Ishikawa (cell line): ENCODE measurements around the gene COL25A1.

ENCODE experiments used
- CEBPB ChIP-seq: IDR thresholded peaks from 2 replicates; pipeline ENCODE4 v1.6.1; 2012
- EP300 ChIP-seq: IDR thresholded peaks from 2 replicates; pipeline ENCODE4 v1.6.1; 2012; ENCODE audit warnings: borderline replicate concordance
- NFIC ChIP-seq: IDR thresholded peaks from 2 replicates; pipeline ENCODE4 v1.6.1; 2012
- TAF1 ChIP-seq: IDR thresholded peaks from 2 replicates; pipeline ENCODE4 v1.6.1; 2012; ENCODE audit warnings: low read depth, mild to moderate bottlenecking
- TEAD4 ChIP-seq: IDR thresholded peaks from 2 replicates; pipeline ENCODE4 v1.6.1; 2012
- TF ChIP-seq, protein P1 (sequence below): IDR thresholded peaks from 2 replicates; pipeline ENCODE4 v1.6.1; 2012
- TF ChIP-seq, protein P2 (sequence below): IDR thresholded peaks from 2 replicates; pipeline ENCODE4 v1.6.1; 2012; ENCODE audit warnings: low read depth, mild to moderate bottlenecking

DNA sequence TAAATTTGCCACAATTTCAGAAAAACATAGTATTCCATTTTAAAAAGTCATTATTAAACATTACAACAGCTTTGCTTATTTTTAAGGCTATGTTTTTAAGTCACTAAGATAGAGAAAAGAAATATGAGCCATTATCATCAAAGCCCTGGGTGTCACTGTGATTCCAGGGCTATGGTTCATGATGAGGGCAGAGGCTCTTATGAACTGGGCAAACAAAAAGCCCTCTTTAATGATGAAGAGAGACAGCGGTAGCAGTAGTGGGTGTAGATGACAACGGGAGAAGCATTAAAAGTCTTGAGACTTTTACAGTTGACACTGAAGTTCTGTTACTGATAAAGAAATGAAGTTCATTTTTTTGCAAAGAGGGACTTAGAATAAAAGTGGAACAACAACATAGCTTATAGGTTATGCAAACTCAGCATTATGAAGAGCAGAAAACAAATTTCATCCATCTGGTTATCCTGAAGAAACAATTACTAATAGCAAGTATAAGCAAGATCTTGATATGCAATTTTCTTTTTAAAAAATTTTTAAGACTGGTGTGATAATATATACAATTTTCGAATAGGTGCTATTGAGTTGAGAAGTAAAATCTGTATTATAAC, 336.9 kb downstream of the COL25A1 start:
- TF ChIP-seq CEBPB (no peak), NFIC (no peak), TAF1 (no peak), TEAD4 (no peak), EP300 (no peak)
- TF ChIP-seq, protein P1, sequence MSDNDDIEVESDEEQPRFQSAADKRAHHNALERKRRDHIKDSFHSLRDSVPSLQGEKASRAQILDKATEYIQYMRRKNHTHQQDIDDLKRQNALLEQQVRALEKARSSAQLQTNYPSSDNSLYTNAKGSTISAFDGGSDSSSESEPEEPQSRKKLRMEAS = no peak
- TF ChIP-seq, protein P2, sequence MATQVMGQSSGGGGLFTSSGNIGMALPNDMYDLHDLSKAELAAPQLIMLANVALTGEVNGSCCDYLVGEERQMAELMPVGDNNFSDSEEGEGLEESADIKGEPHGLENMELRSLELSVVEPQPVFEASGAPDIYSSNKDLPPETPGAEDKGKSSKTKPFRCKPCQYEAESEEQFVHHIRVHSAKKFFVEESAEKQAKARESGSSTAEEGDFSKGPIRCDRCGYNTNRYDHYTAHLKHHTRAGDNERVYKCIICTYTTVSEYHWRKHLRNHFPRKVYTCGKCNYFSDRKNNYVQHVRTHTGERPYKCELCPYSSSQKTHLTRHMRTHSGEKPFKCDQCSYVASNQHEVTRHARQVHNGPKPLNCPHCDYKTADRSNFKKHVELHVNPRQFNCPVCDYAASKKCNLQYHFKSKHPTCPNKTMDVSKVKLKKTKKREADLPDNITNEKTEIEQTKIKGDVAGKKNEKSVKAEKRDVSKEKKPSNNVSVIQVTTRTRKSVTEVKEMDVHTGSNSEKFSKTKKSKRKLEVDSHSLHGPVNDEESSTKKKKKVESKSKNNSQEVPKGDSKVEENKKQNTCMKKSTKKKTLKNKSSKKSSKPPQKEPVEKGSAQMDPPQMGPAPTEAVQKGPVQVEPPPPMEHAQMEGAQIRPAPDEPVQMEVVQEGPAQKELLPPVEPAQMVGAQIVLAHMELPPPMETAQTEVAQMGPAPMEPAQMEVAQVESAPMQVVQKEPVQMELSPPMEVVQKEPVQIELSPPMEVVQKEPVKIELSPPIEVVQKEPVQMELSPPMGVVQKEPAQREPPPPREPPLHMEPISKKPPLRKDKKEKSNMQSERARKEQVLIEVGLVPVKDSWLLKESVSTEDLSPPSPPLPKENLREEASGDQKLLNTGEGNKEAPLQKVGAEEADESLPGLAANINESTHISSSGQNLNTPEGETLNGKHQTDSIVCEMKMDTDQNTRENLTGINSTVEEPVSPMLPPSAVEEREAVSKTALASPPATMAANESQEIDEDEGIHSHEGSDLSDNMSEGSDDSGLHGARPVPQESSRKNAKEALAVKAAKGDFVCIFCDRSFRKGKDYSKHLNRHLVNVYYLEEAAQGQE = no peak
